Endothelial cell of umbilical vein (primary cell): ENCODE results near the gene CFAP61.

ENCODE experiments used
- EZH2 ChIP-seq: IDR thresholded peaks from 2 replicates; pipeline ENCODE4 v1.6.1; 2012; ENCODE audit warnings: borderline replicate concordance, low read depth, mild to moderate bottlenecking, moderate library complexity, low read length, inconsistent platforms; ENCODE audit not compliant: severe bottlenecking
- POLR2A ChIP-seq: IDR thresholded peaks from 2 replicates; pipeline ENCODE4 v1.6.1; 2012; ENCODE audit warnings: low read depth, mild to moderate bottlenecking, control low read depth, low read length
- POLR2AphosphoS5 ChIP-seq: IDR thresholded peaks from 2 replicates; pipeline ENCODE4 v1.6.1; 2012; ENCODE audit warnings: low read depth, mild to moderate bottlenecking, control low read depth, low read length, moderate library complexity; ENCODE audit not compliant: insufficient read depth
- TF ChIP-seq, protein P1 (sequence below), 2 donors: IDR thresholded peaks; 1 replicate in 1 of 2; 2 replicates in 1 of 2; pipeline ENCODE4 v1.5.1; 2011; ENCODE audit warnings: low read length in 2 of 2, mild to moderate bottlenecking in 2 of 2, moderate library complexity in 2 of 2, control low read depth in 1 of 2, inconsistent platforms in 1 of 2, low read depth in 1 of 2; ENCODE audit not compliant: insufficient read depth in 1 of 2; ENCODE audit errors: extremely low read depth in 1 of 2

DNA sequence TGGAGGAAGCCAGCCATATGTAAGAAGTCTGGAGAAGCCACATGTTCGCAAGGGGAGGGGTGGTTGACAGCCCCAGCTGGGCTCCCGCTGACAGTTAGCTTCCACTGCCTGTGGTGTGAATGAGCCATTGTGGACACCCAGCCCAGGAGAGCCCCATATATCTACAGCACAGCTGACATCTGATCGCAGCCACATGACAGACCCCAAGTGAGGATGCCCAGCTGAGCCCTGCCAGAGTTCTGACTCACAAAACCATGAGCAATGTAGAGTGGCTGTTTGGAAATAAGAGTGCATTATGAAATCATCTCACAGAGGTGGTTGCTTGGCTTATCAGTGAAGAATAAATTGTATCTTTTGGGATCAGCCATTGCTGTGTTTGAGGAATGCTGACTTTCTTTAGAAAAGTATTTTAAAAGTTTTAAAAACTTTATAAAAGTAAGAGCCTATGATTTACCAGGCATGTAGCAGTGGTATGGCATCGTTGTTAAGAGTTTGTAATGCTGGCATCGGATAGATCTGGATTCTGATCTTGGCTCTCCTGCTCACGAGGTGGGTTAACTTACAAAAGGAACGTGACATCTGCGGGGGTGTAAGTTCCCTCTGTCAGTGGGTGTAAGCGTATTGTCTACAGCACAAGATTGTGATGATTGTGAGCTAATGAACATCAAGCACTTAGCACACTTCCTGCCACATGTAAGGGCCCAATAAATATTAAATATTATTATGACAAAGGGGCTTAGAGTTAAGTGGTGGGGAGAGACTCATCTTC is 24.1 kb downstream of the CFAP61 start:
- TF ChIP-seq, protein P1, sequence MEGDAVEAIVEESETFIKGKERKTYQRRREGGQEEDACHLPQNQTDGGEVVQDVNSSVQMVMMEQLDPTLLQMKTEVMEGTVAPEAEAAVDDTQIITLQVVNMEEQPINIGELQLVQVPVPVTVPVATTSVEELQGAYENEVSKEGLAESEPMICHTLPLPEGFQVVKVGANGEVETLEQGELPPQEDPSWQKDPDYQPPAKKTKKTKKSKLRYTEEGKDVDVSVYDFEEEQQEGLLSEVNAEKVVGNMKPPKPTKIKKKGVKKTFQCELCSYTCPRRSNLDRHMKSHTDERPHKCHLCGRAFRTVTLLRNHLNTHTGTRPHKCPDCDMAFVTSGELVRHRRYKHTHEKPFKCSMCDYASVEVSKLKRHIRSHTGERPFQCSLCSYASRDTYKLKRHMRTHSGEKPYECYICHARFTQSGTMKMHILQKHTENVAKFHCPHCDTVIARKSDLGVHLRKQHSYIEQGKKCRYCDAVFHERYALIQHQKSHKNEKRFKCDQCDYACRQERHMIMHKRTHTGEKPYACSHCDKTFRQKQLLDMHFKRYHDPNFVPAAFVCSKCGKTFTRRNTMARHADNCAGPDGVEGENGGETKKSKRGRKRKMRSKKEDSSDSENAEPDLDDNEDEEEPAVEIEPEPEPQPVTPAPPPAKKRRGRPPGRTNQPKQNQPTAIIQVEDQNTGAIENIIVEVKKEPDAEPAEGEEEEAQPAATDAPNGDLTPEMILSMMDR (IDR thresholded peaks at IDR 0.05; ENCODE audit: extremely low read depth in 1 of 2, insufficient read depth in 1 of 2, low read depth in 1 of 2, low read length in 2 of 2) = no peak
- no peak for TF ChIP-seq POLR2AphosphoS5
- TF ChIP-seq EZH2 = no peak
- TF ChIP-seq POLR2A = no peak
